Measurements from ENCODE around the gene ATP7A. TPM values are rescaled to one million over a fixed set of nuclear protein-coding genes. Genes with fewer than 3 reads are reported as not detected.

ATP7A gene
- total RNA-seq, 1 experiment from 2014 or later: 13.5 TPM

DNA sequence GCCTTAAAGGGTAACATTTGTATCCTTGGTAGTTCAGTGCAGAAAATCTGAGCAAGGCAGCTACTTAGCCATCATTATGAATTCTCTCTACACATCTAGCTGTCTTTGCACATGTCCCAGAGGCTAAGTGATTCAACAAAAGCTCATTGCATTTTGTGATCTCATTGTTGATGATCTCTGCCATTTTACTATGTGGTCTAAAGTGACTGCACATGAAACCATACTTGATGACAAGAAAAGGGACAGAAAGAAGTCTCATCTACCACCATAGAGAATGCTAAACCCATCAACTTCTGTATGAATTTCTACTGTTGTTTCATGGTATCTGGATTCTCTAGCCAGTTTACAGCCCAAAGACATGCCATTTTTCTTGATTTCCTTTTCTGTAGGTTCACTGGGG is 187.6 kb downstream of the ATP7A start:
- H3K9me3 ChIP-seq (ENCODE audit: control insufficient read depth, insufficient read depth, low read depth, low read length): no peaks in the 10 kb centered on the region
- H3K36me3 ChIP-seq (ENCODE audit: control insufficient read depth, insufficient read depth, low read length): no peaks in the 10 kb centered on the region
- intact Hi-C loops (cut with micrococcal nuclease; ENCODE audit: unreplicated experiment): no loop called here
- no peaks in the 10 kb centered on the region for H3K27me3 ChIP-seq (ENCODE audit: control insufficient read depth, insufficient read depth, low read length)
- no peak overlapping the region for H3K27ac ChIP-seq (ENCODE audit: low read length)
- ChIA-PET CTCF (no interaction called here), POLR2A (no interaction called here)
- H3K4me1 ChIP-seq (ENCODE audit: control insufficient read depth, insufficient read depth, low read length): no peaks in the 10 kb centered on the region
- TF ChIP-seq TCF7L2 (IDR thresholded peaks at IDR 0.05; ENCODE audit: low read depth, low read length): no peak
- TF ChIP-seq, protein P1, sequence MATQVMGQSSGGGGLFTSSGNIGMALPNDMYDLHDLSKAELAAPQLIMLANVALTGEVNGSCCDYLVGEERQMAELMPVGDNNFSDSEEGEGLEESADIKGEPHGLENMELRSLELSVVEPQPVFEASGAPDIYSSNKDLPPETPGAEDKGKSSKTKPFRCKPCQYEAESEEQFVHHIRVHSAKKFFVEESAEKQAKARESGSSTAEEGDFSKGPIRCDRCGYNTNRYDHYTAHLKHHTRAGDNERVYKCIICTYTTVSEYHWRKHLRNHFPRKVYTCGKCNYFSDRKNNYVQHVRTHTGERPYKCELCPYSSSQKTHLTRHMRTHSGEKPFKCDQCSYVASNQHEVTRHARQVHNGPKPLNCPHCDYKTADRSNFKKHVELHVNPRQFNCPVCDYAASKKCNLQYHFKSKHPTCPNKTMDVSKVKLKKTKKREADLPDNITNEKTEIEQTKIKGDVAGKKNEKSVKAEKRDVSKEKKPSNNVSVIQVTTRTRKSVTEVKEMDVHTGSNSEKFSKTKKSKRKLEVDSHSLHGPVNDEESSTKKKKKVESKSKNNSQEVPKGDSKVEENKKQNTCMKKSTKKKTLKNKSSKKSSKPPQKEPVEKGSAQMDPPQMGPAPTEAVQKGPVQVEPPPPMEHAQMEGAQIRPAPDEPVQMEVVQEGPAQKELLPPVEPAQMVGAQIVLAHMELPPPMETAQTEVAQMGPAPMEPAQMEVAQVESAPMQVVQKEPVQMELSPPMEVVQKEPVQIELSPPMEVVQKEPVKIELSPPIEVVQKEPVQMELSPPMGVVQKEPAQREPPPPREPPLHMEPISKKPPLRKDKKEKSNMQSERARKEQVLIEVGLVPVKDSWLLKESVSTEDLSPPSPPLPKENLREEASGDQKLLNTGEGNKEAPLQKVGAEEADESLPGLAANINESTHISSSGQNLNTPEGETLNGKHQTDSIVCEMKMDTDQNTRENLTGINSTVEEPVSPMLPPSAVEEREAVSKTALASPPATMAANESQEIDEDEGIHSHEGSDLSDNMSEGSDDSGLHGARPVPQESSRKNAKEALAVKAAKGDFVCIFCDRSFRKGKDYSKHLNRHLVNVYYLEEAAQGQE (IDR thresholded peaks at IDR 0.05; ENCODE audit: insufficient read depth in 1 of 2, low read depth in 2 of 2, low read length in 1 of 2): no peak
- TF ChIP-seq, protein P2, sequence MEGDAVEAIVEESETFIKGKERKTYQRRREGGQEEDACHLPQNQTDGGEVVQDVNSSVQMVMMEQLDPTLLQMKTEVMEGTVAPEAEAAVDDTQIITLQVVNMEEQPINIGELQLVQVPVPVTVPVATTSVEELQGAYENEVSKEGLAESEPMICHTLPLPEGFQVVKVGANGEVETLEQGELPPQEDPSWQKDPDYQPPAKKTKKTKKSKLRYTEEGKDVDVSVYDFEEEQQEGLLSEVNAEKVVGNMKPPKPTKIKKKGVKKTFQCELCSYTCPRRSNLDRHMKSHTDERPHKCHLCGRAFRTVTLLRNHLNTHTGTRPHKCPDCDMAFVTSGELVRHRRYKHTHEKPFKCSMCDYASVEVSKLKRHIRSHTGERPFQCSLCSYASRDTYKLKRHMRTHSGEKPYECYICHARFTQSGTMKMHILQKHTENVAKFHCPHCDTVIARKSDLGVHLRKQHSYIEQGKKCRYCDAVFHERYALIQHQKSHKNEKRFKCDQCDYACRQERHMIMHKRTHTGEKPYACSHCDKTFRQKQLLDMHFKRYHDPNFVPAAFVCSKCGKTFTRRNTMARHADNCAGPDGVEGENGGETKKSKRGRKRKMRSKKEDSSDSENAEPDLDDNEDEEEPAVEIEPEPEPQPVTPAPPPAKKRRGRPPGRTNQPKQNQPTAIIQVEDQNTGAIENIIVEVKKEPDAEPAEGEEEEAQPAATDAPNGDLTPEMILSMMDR (IDR thresholded peaks at IDR 0.05): no peak
- TF ChIP-seq SIN3A (IDR thresholded peaks at IDR 0.05; ENCODE audit: borderline replicate concordance, insufficient read depth, low read depth, low read length): no peak
- TF ChIP-seq POLR2AphosphoS5 (IDR thresholded peaks at IDR 0.05; ENCODE audit: low read depth, low read length): no peak
- DNase-seq (ENCODE audit: low read depth, low spot score) (no peak), ATAC-seq (no peak)
- H3K4me3 ChIP-seq (ENCODE audit: low read depth in 2 of 2, low read length in 2 of 2): no peak overlapping the region
- BruUV-seq (replicated peaks): no TSS peak
- in situ Hi-C loops (cut with HindIII; ENCODE audit: low pct_unique_long_range_greater_than_20kb, low sequenced_read_pairs): no loop called here

Other genes with a start within 250 kb of the ATP7A start
- 85.8 TPM for gene ATRX, start 124.5 kb upstream of the ATP7A start, total RNA-seq (2021; ENCODE audit: unreplicated experiment)
- gene MAGT1, start 15.3 kb upstream of the ATP7A start, total RNA-seq (2021; ENCODE audit: unreplicated experiment): 60.0 TPM
- 352 TPM for gene COX7B, start 11.2 kb upstream of the ATP7A start, total RNA-seq (2021; ENCODE audit: unreplicated experiment)
- not detected for gene PGAM4, start 58.9 kb downstream of the ATP7A start, total RNA-seq (2021; ENCODE audit: unreplicated experiment)
- gene PGK1, start 193.6 kb downstream of the ATP7A start, total RNA-seq (2021; ENCODE audit: unreplicated experiment): 541 TPM
- gene TAF9B, start 229.0 kb downstream of the ATP7A start, total RNA-seq (2021; ENCODE audit: unreplicated experiment): 33.6 TPM